ENCODE data around the gene KRT76.
A peak's percentile ranks its signal among the peaks of the same experiment; 100 is the strongest.
"Not testable (repeated sequence)": the region's sequence is repeated elsewhere in the genome, so short reads cannot be mapped to it uniquely, and the experiment has no call there.

KRT76 gene

DNA sequence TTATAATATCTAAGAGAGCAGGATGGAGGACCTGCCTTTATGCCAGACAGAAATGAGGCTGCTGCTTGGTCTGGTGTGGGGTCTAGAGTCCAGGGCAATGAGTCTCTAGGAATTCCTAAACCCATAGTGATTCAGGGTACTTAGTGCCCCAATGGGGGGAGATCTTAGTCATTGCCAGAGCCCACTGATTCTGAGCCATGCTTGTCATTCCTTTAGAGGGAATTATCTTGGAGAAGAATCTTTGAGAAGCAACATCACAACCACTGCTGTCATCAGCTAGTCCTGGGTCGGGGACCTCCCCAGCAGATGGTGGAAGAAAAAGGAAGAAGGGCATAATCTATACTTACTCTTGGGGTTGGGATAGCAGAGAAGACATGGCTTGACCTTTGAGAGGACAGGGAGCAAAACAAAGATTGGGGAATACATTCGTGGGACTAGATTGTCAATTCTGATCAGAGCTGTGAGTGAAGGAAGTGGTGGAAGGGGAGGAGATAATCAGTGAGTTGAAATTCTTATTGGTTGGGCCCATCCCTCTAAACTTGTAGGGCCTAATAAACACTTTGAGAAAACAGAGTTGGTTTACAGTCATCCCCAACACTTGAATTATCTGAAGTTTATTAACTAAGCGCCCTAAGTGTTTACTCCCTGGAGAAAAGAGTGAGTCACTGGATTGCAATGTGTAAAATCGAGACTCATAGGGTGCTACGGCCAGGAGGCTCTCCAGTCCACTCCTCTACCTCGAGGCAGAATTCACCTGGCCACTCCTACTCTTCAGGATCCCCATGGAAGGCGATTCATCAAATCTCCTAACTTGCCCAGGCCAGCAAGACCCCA, 21.7 kb upstream of the KRT76 start:
- DNase-seq (ENCODE audit: low read depth in 1 of 2, low spot score in 1 of 2), result peak in 1 of 2 experiments; percentile 26
- in situ Hi-C loops (cut with HindIII; ENCODE audit: low pct_unique_long_range_greater_than_20kb, low sequenced_read_pairs), result no loop called here
- peak; percentile 29; the same call in 1 of the 2 replicates for TF ChIP-seq JUND (IDR thresholded peaks at IDR 0.05; ENCODE audit: low read depth)

DNA sequence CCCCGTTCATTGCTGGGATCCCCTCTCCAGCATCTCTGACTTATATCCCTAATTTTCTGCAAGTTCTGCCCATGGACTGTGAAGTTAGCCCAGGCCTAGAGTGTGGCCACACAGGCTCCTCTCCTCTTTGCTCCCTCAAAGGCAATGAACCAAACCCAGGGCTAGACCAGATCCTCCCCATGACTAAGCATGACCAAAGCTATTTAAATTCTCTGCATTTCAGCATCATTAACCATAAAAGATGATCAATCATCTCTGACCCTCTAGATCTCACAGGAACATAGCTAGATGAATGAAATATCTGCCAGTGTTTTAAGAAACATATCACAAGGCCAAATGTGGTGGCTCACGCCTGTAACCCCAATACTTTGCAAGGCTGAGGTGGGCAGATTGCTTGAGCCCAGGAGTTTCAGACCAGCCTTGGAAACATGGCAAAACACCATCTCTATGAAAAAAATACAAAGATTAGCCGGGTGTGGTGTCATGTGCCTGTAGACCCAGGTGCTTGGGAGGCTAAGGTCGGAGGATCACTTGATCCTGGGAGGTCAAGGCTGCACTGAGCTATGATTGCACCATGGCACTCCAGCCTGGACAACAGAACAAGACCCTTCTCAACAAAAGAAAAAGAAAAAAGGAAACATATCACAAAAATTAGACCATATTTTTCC, 21.0 kb upstream of the KRT76 start:
- in situ Hi-C loops (cut with HindIII; ENCODE audit: low pct_unique_long_range_greater_than_20kb, low sequenced_read_pairs), result no loop called here
- no peak for DNase-seq (ENCODE audit: low read depth in 1 of 2, low spot score in 1 of 2)
- no peak for TF ChIP-seq JUND (IDR thresholded peaks at IDR 0.05; ENCODE audit: low read depth)

GRCh38 chr12:52797529-52797894, 20.4 kb upstream of the KRT76 start:
- TF ChIP-seq JUND (IDR thresholded peaks at IDR 0.05; ENCODE audit: low read depth), result no peak
- in situ Hi-C loops (cut with HindIII; ENCODE audit: low pct_unique_long_range_greater_than_20kb, low sequenced_read_pairs), result no loop called here
- no peak for DNase-seq (ENCODE audit: low read depth in 1 of 2, low spot score in 1 of 2)

DNA sequence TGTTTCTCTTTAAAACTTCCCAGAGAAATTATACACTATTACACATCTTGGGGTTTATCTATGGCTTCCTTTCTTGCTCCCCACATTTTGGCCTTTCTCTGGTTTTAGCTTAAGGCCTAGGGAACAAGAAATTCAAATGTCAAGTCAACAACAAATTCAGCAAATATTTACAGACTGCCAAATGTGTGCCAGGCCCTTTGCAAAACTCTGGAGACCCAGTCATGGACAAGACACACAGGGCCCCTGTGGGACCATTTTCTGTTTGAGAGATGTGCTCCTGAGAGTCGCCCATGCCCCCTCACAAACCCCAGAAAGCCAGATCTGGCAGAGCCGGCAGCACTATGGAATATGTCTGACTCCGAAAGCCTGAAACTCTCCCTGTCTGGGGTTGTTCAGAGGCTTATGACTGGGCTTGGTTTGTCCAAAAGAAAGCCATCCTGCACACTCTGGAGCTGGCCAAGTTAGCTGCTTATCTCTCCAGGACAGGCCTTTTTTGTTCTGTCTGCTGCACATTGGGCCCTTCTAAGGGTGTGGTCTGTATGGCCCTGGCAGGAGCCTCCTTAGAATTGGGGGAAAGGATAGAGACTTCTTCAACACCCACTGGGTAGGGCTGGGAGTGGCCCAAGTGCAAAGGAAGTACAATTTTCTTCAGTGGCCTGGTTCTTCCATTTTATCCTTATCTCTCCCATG, 19.8 kb upstream of the KRT76 start:
- in situ Hi-C loops (cut with HindIII; ENCODE audit: low pct_unique_long_range_greater_than_20kb, low sequenced_read_pairs), result no loop called here
- no peak for TF ChIP-seq JUND (IDR thresholded peaks at IDR 0.05; ENCODE audit: low read depth)
- no peak for DNase-seq (ENCODE audit: low read depth in 1 of 2, low spot score in 1 of 2)

GRCh38 chr12:52796429-52796794, 19.3 kb upstream of the KRT76 start:
- in situ Hi-C loops (cut with HindIII; ENCODE audit: low pct_unique_long_range_greater_than_20kb, low sequenced_read_pairs), result no loop called here
- no peak for DNase-seq (ENCODE audit: low read depth in 1 of 2, low spot score in 1 of 2)
- TF ChIP-seq JUND (IDR thresholded peaks at IDR 0.05; ENCODE audit: low read depth), result no peak

DNA sequence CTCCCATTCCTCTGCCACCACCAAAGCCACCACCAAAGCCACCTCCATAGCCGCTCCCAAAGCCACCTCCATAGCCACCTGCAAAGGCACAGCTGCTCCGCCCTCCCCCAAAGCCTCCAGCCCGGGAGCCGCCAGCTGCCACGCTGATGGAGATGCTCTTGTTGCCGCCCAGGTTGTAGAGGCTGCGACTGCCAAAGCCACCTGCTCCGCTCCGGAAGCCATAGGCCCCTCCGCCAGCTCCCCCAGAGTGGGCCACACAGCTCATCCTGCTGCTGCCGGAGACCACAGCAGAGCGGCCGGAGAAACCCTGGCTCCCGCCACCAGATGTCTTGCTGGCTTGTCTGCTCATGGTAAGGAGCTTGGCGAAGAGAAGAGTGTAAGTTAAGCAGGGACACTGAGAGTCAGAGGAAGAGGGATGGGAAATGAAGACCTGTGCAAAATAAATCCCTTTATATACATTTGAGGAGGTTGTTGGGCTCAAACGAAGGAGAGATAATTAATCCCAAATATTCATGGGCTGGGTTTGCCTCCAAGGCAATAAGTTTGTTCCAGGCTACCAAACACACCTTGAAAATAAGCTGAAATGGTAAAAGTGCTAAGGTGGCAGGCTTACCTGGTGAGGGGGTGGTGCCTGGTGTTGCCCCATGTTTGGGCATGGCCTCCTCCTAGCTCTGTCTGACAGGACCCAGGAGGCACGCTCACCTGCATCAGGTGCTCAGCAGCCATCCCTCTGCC, 18.7 kb upstream of the KRT76 start, which contains the start of gene KRT3:
Gene KRT3, minus strand, starts transcription at position 424 of the 735 bp plus-strand sequence. Its CDS starts 75 bp downstream, at position 349.
- no peak for DNase-seq (ENCODE audit: low read depth in 1 of 2, low spot score in 1 of 2)
- in situ Hi-C loops (cut with HindIII; ENCODE audit: low pct_unique_long_range_greater_than_20kb, low sequenced_read_pairs), result no loop called here
- TF ChIP-seq JUND (IDR thresholded peaks at IDR 0.05; ENCODE audit: low read depth), result no peak

GRCh38 chr12:52795332-52795674, 18.2 kb upstream of the KRT76 start:
- in situ Hi-C loops (cut with HindIII; ENCODE audit: low pct_unique_long_range_greater_than_20kb, low sequenced_read_pairs); DNase-seq (ENCODE audit: low read depth in 1 of 2, low spot score in 1 of 2): not testable (repeated sequence)

DNA sequence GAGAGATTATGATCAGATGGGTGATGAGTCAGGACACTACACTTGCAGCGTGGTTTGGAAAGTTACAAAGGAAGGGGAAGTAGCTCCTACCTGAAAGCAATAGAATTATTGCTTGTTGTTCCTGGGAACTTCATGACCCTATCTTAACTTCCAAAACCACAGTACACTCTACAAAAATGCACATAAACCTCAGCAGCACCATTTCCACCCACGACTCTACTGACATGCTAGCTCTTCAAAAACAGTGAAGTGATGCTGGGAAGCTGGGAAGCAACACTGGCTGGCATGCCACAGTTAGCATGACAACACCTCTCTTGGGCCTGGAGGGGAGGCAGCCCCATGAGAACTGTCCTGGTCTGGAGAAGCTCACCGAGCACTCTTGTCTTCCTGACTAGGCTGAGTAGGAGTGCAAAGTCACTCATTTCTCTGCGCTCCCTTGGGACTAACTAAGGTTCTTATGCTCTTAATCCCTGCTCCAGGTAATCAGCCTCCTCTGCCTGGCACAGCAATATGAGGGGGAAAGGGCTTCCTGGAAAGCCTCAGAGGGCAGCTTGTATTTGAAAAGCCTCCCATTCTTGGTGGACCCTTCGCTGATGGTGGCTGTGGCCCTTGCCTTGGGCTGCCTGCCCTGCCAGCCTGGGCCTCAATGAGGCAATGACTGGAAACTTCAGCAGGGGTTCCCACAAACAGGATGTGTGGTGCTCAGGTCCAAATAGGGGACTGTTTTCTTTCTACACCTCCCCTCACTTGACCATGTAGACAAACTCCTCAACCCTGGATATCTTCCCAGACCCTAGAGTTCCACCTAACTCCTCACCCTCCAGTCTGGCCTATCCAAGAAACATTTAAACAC, 17.6 kb upstream of the KRT76 start:
- no peak for TF ChIP-seq JUND (IDR thresholded peaks at IDR 0.05; ENCODE audit: low read depth)
- peak in 1 of 2 experiments; percentile 16 for DNase-seq (ENCODE audit: low read depth in 1 of 2, low spot score in 1 of 2)
- in situ Hi-C loops (cut with HindIII; ENCODE audit: low pct_unique_long_range_greater_than_20kb, low sequenced_read_pairs), result no loop called here

GRCh38 chr12:52792185-52793029, 15.3 kb upstream of the KRT76 start:
- TF ChIP-seq JUND (IDR thresholded peaks at IDR 0.05; ENCODE audit: low read depth), result no peak
- no peak for DNase-seq (ENCODE audit: low read depth in 1 of 2, low spot score in 1 of 2)
- in situ Hi-C loops (cut with HindIII; ENCODE audit: low pct_unique_long_range_greater_than_20kb, low sequenced_read_pairs), result no loop called here

- TF ChIP-seq JUND (IDR thresholded peaks at IDR 0.05; ENCODE audit: low read depth), result no peak
- DNase-seq (ENCODE audit: low read depth in 1 of 2, low spot score in 1 of 2), result no peak
- in situ Hi-C loops (cut with HindIII; ENCODE audit: low pct_unique_long_range_greater_than_20kb, low sequenced_read_pairs), result no loop called here
Measured at GRCh38 chr12:52791271-52792184, 14.4 kb upstream of the KRT76 start.
